Measurements from ENCODE around the gene PBX4.

GRCh38 chr19:19567391-19567790, 51.1 kb downstream of the PBX4 start:
- TF ChIP-seq POLR2AphosphoS5 (IDR thresholded peaks at IDR 0.05; ENCODE audit: low read depth, low read length): no peak
- no peak for TF ChIP-seq POLR2A (IDR thresholded peaks at IDR 0.05; ENCODE audit: low read depth, low read length)
- TF ChIP-seq TAF1 (IDR thresholded peaks at IDR 0.05; ENCODE audit: low read depth, low read length): no peak
- no peak for TF ChIP-seq SPI1 (IDR thresholded peaks at IDR 0.05; ENCODE audit: low read depth, low read length)
- TF ChIP-seq POU2F2 (IDR thresholded peaks at IDR 0.05; ENCODE audit: low read depth, low read length): no peak
